H9 (cell line): ENCODE data around the gene C1orf21. TPM values are rescaled to one million over a fixed set of nuclear protein-coding genes. Genes with fewer than 3 reads are reported as not detected.

Experiments used
- DNase-seq: peaks from one replicate; pipeline ENCODE4 v3.0.0-alpha.2; 2017
- H2AFZ ChIP-seq: one replicate; pipeline ENCODE4 v1.6.1; 2013; ENCODE audit warnings: mild to moderate bottlenecking, low read length, control low read depth, moderate library complexity
- H2AK5ac ChIP-seq: 2 replicates; pipeline ENCODE4 v1.6.1; 2013; ENCODE audit warnings: low read length, control low read depth, mixed read lengths; ENCODE audit not compliant: insufficient read length
- H2BK120ac ChIP-seq: one replicate; pipeline ENCODE4 v1.6.1; 2013; ENCODE audit warnings: low read depth, mild to moderate bottlenecking, low read length, control low read depth, inconsistent platforms; ENCODE audit not compliant: poor library complexity, severe bottlenecking
- H2BK12ac ChIP-seq: 2 replicates; pipeline ENCODE4 v1.6.1; 2013; ENCODE audit warnings: low read length, control low read depth, mixed read lengths, low read depth; ENCODE audit not compliant: insufficient read length
- H2BK15ac ChIP-seq: 2 replicates; pipeline ENCODE4 v1.6.1; 2013; ENCODE audit warnings: low read depth, low read length, control low read depth
- H2BK20ac ChIP-seq: one replicate; pipeline ENCODE4 v1.6.1; 2013; ENCODE audit warnings: low read depth, mild to moderate bottlenecking, low read length, control low read depth, inconsistent platforms; ENCODE audit not compliant: poor library complexity, severe bottlenecking
- H2BK5ac ChIP-seq: 2 replicates; pipeline ENCODE4 v1.6.1; 2013; ENCODE audit warnings: low read length, control low read depth, mixed read lengths; ENCODE audit not compliant: insufficient read length
- H3K14ac ChIP-seq: 2 replicates; pipeline ENCODE4 v1.6.1; 2013; ENCODE audit warnings: low read length, control low read depth; ENCODE audit not compliant: insufficient read depth
- H3K18ac ChIP-seq: 2 replicates; pipeline ENCODE4 v1.6.1; 2013; ENCODE audit warnings: low read depth, mild to moderate bottlenecking, mixed read lengths, low read length, control low read depth; ENCODE audit not compliant: insufficient read length
- H3K23ac ChIP-seq: 2 replicates; pipeline ENCODE4 v1.6.1; 2013; ENCODE audit warnings: low read length, control low read depth, mixed read lengths, low read depth; ENCODE audit not compliant: insufficient read length
- H3K23me2 ChIP-seq: 2 replicates; pipeline ENCODE4 v1.6.1; 2013; ENCODE audit warnings: low read depth, mild to moderate bottlenecking, mixed read lengths, low read length, control low read depth; ENCODE audit not compliant: insufficient read length, poor library complexity, severe bottlenecking
- H3K27ac ChIP-seq: 2 replicates; pipeline ENCODE4 v1.5.1; 2013; ENCODE audit warnings: low read length, control low read depth, mixed read lengths, low read depth; ENCODE audit not compliant: insufficient read length
- H3K27me3 ChIP-seq: 2 replicates; pipeline ENCODE4 v1.6.1; 2013; ENCODE audit warnings: low read length, control low read depth, inconsistent platforms; ENCODE audit not compliant: insufficient read depth
- H3K4ac ChIP-seq: 2 replicates; pipeline ENCODE4 v1.6.1; 2013; ENCODE audit warnings: low read depth, mild to moderate bottlenecking, control low read depth, inconsistent platforms, low read length, moderate library complexity
- H3K4me1 ChIP-seq: 2 replicates; pipeline ENCODE4 v1.6.1; 2013; ENCODE audit warnings: low read length, control low read depth, inconsistent platforms; ENCODE audit not compliant: insufficient read depth
- H3K4me2 ChIP-seq: 2 replicates; pipeline ENCODE4 v1.6.1; 2013; ENCODE audit warnings: low read length, control low read depth, mixed read lengths; ENCODE audit not compliant: insufficient read length, insufficient read depth
- H3K56ac ChIP-seq: 2 replicates; pipeline ENCODE4 v1.6.1; 2013; ENCODE audit warnings: low read depth, mild to moderate bottlenecking, mixed read lengths, low read length, control low read depth; ENCODE audit not compliant: insufficient read length
- H3K79me1 ChIP-seq: 2 replicates; pipeline ENCODE4 v1.6.1; 2013; ENCODE audit warnings: low read depth, mild to moderate bottlenecking, moderate library complexity, low read length, control low read depth, inconsistent platforms; ENCODE audit not compliant: insufficient read depth, poor library complexity, severe bottlenecking
- H3K79me2 ChIP-seq: 2 replicates; pipeline ENCODE4 v1.6.1; 2013; ENCODE audit warnings: low read length, control low read depth, inconsistent platforms; ENCODE audit not compliant: insufficient read depth
- H3K9ac ChIP-seq: 2 replicates; pipeline ENCODE4 v1.6.1; 2013; ENCODE audit warnings: low read length, control low read depth, mixed read lengths; ENCODE audit not compliant: insufficient read length; ENCODE audit errors: extremely low read depth
- H3K9me3 ChIP-seq: one replicate; pipeline ENCODE4 v1.6.1; 2013; ENCODE audit warnings: low read depth, low read length, inconsistent platforms; ENCODE audit not compliant: control insufficient read depth
- H3T11ph ChIP-seq: one replicate; pipeline ENCODE4 v1.6.1; 2013; ENCODE audit warnings: mild to moderate bottlenecking, low read length, control low read depth, inconsistent platforms
- H4K20me1 ChIP-seq: one replicate; pipeline ENCODE4 v1.6.1; 2013; ENCODE audit not compliant: control insufficient read depth, insufficient read length, insufficient read depth
- H4K5ac ChIP-seq: 2 replicates; pipeline ENCODE4 v1.6.1; 2013; ENCODE audit warnings: low read depth, mild to moderate bottlenecking, mixed read lengths, low read length, control low read depth; ENCODE audit not compliant: insufficient read length
- H4K8ac ChIP-seq: replicated peaks from 2 replicates; pipeline ENCODE4 v1.6.1; 2013; ENCODE audit warnings: low read length, control low read depth, mixed read lengths, low read depth; ENCODE audit not compliant: insufficient read length
- H4K91ac ChIP-seq: 2 replicates; pipeline ENCODE4 v1.6.1; 2013; ENCODE audit warnings: low read depth, mild to moderate bottlenecking, moderate library complexity, mixed read lengths, low read length, control low read depth; ENCODE audit not compliant: insufficient read length
- H3K27ac Mint-ChIP-seq, 3 experiments: 2 replicates in 2 of 3; 3 replicates in 1 of 3; pipeline ENCODE4 v1.8.0; 2020 to 2021; ENCODE audit warnings: mixed read lengths in 3 of 3, mild to moderate bottlenecking in 1 of 3, moderate library complexity in 1 of 3
- H3K27me3 Mint-ChIP-seq: 2 replicates; pipeline ENCODE4 v1.8.0; 2021; ENCODE audit warnings: low read depth, mild to moderate bottlenecking, moderate library complexity, mixed read lengths
- H3K36me3 Mint-ChIP-seq, 3 experiments: 2 replicates in 2 of 3; 3 replicates in 1 of 3; pipeline ENCODE4 v1.8.0; 2020 to 2021; ENCODE audit warnings: low read depth in 3 of 3, mixed read lengths in 3 of 3; ENCODE audit not compliant: insufficient read depth in 1 of 3
- H3K4me1 Mint-ChIP-seq, 2 experiments: 2 replicates each; pipeline ENCODE4 v1.8.0; 2020; ENCODE audit warnings: mixed read lengths in 2 of 2
- H3K4me3 Mint-ChIP-seq, 2 experiments: 2 replicates in 1 of 2; 3 replicates in 1 of 2; pipeline ENCODE4 v1.8.0; 2020 to 2021; ENCODE audit warnings: mild to moderate bottlenecking in 2 of 2, mixed read lengths in 2 of 2, moderate library complexity in 1 of 2
- H3K9me3 Mint-ChIP-seq, 2 experiments: 2 replicates in 1 of 2; 3 replicates in 1 of 2; pipeline ENCODE4 v1.8.0; 2020; ENCODE audit warnings: mild to moderate bottlenecking in 2 of 2, mixed read lengths in 2 of 2, moderate library complexity in 1 of 2
- CTCF ChIP-seq: fragments of 200-600 bp; sonication (generic); conservative IDR thresholded peaks from 3 replicates; pipeline ENCODE4 v1.8.0; 2021; ENCODE audit warnings: antibody characterized with exemption, mild to moderate bottlenecking
- WGBS: extraction: QIAGEN DNeasy Blood & Tissue Kit; methylation state at CpG from one replicate; pipeline ENCODE4 v1.1.7; 2013; ENCODE audit warnings: missing lambda C conversion rate, low lambda C conversion rate, mixed read lengths; ENCODE audit not compliant: insufficient read length; ENCODE audit errors: extremely low coverage; 5-methylcytosine and 5-hydroxymethylcytosine counted together
- total RNA-seq: library from RNA; stranded (reverse); gene quantifications from 2 replicates; pipeline ENCODE4 v1.2.1, GENCODE V29; 2021

Gene C1orf21
- total RNA-seq, 1 experiment from 2014 or later: 36.0 TPM

GRCh38 chr1:184512724-184513123, 125.9 kb downstream of the C1orf21 start:
- H3K27ac ChIP-seq: no peak overlapping the region
- H2AK5ac ChIP-seq: no peak overlapping the region
- no peak overlapping the region for H2BK20ac ChIP-seq
- no peak overlapping the region; the same call in 1 of the 2 replicates for H3K14ac ChIP-seq
- WGBS: no CpG with 5 or more reads among the region's 8 CpGs
- H3K18ac ChIP-seq: no peak overlapping the region
- no peak overlapping the region for H4K8ac ChIP-seq
- Mint-ChIP-seq H3K36me3 (peaks cover 2 to 53% (median 5%) of the 10 kb centered on the region in 3 experiments; a peak in 5 of 7 replicates), H3K27me3 (no peaks in the 10 kb centered on the region), H3K9me3 (no peaks in the 10 kb centered on the region), H3K4me1 (peaks cover 0 to 21% of the 10 kb centered on the region in 2 experiments; a peak in 3 of 4 replicates), H3K27ac (no peak overlapping the region), H3K4me3 (no peak overlapping the region)
- TF ChIP-seq CTCF: no peak
- H3K9ac ChIP-seq: no peak overlapping the region
- no peak overlapping the region for H4K91ac ChIP-seq
- no peaks in the 10 kb centered on the region for H3K79me2 ChIP-seq
- H3K4me2 ChIP-seq: no peak overlapping the region
- H3K9me3 ChIP-seq: no peaks in the 10 kb centered on the region
- no peak overlapping the region for H4K5ac ChIP-seq
- no peak overlapping the region for H2BK5ac ChIP-seq
- H3K56ac ChIP-seq: no peak overlapping the region
- no peaks in the 10 kb centered on the region for H3K23me2 ChIP-seq
- no peaks in the 10 kb centered on the region for H3K27me3 ChIP-seq
- H3K79me1 ChIP-seq: no peaks in the 10 kb centered on the region
- H3K4me1 ChIP-seq: no peaks in the 10 kb centered on the region
- H3K23ac ChIP-seq: no peak overlapping the region
- H2BK15ac ChIP-seq: no peak overlapping the region
- no peak for DNase-seq
- H2BK12ac ChIP-seq: no peak overlapping the region
- H2AFZ ChIP-seq: no peak overlapping the region
- no peak overlapping the region for H2BK120ac ChIP-seq
- no peak overlapping the region for H3T11ph ChIP-seq
- no peaks in the 10 kb centered on the region for H4K20me1 ChIP-seq
- H3K4ac ChIP-seq: no peak overlapping the region
